Skin of body (tissue), 2 donors: ENCODE measurements around the gene RNF168. TPM values are rescaled to one million over a fixed set of nuclear protein-coding genes. Genes with fewer than 3 reads are reported as not detected.
"Not testable (repeated sequence)": the region's sequence is repeated elsewhere in the genome, so short reads cannot be mapped to it uniquely, and the experiment has no call there.

ENCODE experiments used
- DNase-seq: peaks from one replicate; lab custom pipeline; 2025; lab: John Stamatoyannopoulos, UW
- total RNA-seq: library from RNA; depleted of rRNA; stranded (reverse); fragments of >200 nt; gene quantifications from one replicate; pipeline ENCODE4 v1.2.3, GENCODE V29; 2014

Gene RNF168
- total RNA-seq, 1 donor from 2014 or later, result 18.2 TPM

DNA sequence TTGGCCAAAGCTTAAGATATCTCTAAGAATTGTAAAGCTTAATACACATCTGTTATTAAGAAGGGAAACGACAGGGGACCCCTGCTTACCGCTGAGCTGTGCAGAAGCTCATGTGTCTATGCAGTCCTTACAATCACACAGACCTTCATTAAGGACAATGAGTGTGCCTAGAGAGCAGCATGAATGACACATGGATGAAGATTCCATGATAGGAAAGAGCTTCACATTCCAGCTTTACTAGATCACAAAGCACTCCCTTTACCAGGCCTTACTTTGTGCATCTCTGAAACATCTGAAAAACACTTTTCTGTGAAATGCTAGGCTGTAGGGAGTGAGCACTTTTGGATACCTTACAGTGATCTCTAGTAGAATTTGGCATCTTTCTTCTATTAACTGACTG, 32.0 kb downstream of the RNF168 start:
- no peak for DNase-seq

DNA sequence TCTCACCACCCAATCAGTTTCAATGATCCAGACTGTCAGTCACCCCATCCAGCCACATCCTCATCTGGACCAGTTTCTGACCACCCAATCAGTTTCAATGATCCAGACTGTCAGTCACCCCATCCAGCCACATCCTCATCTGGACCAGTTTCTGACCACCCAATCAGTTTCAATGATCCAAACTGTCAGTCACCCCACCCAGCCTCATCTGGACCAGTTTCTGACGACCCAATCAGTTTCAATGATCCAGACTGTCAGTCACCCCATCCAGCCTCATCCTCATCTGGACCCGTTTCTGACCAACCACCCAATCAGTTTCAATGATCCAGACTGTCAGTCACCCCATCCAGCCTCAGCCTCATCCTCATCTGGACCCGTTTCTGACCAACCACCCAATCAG, 33.4 kb downstream of the RNF168 start:
- not testable (repeated sequence) for DNase-seq

DNA sequence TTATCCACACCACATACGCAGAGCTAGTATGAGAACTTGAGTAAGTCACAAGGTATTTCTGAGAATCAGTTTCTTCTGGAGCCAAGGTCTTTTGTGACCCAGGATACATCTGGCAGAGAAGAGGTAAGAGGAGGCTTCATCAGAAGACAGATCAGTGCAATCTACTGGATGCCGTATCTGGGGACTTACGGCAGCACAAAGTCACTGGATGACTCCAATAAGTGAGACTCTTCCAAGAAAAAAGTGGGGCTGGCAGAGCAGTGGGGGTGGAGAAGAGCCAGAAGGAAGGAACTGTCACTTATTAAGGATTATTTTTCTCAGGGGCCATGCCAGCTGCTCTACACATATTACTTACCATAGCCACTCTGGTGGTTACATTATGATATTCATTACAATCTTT, 39.8 kb downstream of the RNF168 start:
- no peak for DNase-seq

DNA sequence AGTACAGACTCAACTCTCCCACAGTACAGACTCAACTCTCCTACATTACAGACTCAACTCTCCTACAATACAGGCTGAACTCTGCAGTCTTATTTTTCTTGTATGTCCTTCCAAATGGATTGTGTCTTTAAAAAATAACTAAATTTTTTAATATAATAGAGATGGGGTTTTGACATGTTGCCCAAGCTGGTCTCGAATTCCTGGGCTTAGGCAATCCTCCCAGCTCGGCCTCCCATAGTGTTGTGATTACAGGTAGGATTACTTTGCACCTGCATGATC, 40.2 kb downstream of the RNF168 start:
- no peak for DNase-seq

DNA sequence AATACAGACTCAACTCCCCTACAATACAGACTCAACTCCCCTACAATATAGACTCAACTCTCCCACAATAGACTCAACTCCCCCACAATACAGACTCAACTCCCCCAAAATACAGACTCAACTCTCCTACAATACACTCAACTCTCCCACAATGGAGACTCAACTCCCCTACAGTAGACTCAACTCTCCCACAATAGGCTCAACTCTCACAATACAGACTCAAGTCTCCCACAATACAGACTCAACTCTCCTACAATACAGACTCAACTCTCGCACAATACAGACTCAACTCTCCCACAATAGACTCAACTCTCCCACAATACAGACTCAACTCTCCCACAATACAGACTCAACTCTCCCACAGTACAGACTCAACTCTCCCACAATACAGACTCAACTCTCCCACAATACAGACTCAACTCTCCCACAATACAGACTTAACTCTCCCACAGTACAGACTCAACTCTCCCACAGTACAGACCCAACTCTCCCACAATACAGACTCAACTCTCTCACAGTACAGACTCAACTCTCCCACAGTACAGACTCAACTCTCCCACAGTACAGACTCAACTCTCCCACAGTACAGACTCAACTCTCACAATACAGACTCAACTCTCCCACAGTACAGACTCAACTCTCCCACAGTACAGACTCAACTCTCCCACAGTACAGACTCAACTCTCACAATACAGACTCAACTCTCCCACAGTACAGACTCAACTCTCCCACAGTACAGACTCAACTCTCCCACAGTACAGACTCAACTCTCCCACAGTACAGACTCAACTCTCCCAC, 40.7 kb downstream of the RNF168 start:
- not testable (repeated sequence) for DNase-seq

DNA sequence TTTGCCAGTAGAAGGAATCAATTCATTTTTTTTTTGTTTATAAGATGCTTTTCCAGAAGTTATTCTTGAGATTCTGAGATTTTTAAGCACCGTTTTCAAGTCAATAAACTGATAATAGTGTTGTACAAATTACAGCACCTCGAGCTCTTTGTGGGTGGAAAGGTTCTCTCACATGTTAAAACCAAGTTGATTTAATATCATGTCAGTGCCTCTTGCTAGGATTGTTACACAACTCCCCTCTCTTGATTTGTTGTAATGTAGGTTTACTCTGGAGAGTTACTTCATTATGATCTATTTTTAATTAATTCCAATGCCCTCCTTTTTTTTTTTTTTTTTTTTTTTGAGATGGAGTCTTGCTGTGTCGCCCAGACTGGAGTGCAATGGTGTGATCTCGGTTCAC, 45.5 kb downstream of the RNF168 start:
- no peak for DNase-seq

DNA sequence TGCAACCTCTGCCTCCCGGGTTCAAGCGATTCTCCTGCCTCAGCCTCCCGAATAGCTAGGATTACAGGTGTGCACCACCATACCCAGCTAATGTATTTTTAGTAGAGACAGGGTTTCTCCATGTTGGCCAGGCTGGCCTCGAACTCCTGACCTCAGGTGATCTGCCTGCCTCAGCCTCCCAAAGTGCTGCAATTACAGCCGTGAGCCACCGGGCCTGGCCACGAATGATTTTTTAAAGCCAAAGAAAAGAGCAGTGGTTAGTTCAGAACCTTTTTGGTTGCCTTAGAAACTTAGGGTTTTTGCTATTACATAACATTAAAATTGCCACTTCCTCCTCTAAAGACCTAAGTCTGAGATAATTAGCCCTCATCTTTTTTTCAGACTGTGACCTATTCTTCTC, 46.1 kb downstream of the RNF168 start:
- not testable (repeated sequence) for DNase-seq

DNA sequence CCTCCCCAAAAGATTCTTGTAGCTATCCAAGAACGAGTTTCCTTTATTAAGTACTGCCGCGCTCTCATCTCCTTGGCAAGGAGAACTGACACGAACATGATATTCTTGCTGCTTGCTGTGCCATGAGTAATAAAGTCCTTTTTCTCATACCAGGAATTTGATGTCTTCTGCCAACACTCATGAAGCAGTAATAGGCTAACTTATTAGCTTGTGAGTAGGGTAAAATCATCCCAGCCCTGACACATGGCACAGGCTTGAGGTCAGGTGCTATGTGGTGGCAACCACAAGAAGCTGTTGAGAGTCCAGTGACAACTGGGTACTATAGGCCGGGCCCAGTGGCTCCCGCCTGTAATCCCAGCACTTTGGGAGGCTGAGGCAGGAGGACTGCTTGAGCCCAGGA, 48.6 kb downstream of the RNF168 start:
- no peak for DNase-seq

DNA sequence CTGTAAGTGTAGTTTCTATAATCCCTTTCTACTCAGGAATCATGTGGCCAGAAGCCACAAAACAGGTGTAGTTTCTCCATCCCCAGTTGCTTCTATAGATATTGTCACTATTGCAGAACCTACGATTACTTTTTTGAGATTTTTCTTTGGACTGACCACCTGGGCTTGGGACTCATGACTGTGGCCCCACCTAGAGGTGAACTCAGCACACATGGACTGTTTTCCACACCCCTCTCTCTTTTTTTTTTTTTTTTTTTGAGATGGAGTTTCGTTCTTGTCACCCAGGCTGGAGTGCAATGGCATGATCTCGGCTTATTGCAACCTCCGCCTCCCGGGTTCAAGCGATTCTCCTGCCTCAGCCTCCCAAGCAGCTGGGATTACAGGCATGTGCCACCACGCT, 58.2 kb downstream of the RNF168 start:
- DNase-seq, result not testable (repeated sequence)

DNA sequence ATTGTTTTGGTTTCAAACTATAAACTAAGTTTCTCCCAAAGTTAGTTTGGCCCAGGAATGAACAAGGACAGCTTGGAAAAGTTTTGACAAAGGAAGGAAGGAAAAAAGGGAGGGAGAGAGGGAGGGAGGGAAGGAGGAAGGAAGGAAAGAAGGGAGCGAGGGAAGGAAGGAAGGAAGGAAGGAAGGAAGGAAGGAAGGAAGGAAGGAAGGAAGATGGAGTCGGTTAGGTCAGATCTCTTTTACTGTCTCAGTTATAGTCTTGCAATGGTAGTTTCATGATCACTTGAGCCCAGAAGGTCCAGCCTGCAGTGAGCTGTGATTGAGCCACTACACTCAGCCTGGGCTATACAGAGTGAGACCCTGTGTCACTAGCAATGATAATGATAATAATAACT, 59.1 kb downstream of the RNF168 start:
- no peak for DNase-seq

DNA sequence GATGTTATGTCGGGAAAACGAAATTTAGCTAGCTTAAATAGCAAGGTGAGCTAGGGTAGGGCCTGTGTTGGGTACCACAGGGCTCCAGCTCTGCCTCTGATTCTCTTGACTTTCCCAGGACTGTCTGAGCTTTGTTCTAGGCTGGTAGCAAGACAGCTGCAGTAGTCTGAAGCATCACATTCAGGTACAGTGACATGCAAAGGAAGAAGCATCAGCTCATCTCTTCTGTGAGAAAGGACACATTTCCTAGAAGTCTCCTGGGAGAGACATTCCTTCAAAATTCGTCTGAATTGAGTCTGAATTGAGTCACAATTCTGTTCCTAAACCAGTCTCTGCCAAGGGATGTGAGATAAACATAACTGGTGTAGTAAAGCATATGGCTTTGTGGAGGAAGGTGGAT, 62.9 kb downstream of the RNF168 start:
- DNase-seq, result no peak

DNA sequence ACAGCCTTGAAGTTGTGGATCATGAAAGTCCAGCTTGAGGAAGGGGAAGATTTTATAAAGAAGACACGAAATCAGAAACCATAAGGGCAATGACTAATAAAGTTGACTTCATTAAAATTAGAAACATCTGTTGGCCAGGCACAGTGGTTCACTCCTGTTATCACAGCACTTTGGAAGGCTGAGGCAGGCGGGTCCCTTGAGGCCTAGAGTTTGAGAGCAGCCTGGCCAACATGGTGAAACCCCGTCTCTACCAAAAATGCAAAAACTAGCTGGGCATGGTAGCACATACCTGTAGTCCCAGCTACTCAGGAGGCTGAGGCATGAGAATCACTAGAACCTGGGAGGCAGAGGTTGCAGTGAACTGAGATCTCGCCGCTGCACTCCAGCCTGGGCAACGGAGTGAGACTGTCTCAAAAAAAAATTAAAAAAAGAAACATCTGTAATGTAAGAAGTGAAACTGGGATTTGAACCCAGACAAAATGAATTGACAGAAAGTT, 63.5 kb downstream of the RNF168 start:
- DNase-seq, result no peak

DNA sequence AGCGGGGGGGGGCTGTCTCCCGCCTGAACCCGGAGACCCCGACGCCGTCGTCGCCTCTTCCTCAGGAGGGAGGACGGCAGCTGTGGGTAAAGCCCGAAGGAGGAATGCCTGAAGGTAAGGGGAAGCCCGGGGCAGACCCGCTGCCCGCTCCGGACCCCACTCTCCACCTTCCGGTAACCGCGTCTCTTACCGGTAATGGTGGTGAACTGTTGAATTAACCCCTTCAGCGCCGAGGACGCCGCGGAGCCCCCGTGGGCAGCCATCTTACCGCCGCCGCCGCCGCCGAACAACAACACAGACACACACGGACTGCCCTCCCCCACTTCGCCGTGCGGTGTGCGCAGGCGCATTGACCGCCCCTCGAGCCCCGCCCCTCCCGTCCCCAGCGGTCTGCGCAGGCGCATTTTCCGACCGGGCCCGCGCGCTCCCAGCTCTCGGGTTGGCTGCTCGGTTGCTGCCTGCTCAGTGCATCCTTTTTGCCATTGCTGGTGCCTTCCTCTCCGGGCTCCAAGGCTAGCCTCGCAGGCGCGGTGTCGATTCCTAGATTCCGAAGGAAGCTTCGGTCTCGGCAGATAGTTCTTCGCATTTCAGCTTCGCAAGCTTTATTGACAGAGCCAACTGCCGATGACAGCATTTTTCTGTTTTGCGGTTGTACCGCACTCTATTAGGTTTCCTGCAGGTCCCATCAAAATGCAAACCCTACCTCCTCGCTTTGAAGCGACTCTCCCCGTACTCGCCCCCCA, 71.3 kb downstream of the RNF168 start, which contains the start of gene UBXN7:
UBXN7 (minus strand) TSS at position 291 of the 743 bp plus-strand sequence; CDS start at position 263, 28 bp downstream.
- peak; percentile 92 for DNase-seq

DNA sequence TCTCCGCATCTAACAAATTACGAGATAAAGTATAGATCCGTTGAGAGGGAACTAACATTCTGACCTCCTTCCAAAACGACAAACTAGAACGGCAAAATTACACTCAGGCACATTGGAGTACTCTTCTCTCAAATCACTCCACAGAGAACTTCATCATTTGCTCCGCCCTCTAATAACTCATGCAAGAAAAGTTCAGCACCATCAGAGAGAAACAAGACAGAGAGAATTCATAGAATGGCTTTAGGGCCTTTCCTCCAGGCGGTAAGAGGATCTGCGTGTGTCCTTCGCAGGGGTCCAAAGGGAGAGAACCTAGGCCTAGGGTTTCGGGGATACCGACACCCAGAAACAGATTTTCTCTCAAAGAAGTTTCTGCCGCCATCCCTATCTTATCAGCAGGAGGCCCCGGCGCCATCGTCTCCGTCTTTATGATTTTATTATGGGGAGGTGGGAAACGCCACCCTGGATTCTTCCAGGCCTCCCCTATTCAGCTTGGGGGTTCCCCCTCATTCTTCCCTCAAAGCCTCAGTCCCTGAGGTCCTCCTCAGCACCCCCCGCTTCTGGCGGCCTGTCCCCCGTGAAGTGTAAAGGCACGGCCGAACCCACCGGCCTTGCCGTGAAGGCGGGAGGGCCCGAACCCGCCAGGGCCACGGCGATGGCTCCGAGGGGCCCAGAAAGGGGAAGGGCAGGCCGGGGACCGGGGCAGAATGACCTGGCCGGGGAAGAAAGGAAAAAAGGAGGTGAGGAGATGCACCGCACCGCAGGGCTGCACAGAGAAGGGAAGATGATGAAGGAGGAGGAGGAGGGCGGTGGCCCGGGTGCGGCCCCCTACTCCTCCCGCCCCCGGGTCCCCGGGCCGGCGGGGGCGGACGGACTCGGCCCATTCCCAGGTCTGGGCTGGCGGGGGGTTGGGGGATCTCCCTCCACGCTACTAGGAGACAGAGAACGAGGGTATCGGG, 72.1 kb downstream of the RNF168 start:
- DNase-seq, result peak; percentile 67

DNA sequence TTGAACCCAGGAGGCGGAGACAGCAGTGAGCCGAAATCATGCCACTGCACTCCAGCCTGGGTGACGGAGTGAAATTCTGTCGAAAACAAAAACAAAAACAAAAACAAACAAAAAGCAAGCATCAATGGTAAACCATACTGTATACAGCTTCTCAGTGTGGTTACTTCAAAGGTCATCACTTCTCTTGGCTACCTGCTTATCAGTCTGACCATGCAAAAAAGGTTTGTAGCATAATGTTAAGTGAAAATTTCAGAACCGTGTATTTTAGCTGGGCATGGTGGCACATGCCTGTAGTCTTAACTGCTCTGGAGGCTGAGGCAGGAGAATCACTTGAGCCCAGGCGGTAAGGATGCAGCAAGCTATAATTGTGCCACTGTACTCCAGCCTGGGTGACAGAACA, 75.5 kb downstream of the RNF168 start:
- no peak for DNase-seq

DNA sequence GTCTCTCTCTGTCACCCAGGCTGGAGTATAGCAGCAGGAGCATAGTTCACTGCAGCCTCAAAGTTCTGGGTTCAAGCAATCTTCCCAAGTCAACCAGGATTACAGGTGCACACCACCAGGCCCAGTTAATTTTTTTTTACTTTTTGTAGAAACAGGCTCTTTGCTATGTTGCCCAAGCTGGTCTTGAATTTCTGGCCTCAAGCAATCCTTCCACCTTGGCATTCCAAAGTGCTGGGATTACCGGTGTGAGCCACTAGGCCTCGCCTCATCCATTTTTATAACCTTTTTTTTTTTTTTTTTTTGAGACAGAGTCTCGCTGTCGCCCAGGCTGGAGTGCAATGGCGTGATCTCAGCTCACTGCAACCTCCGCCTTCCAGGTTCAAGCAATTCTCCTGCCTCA, 79.1 kb downstream of the RNF168 start:
- DNase-seq, result not testable (repeated sequence)

DNA sequence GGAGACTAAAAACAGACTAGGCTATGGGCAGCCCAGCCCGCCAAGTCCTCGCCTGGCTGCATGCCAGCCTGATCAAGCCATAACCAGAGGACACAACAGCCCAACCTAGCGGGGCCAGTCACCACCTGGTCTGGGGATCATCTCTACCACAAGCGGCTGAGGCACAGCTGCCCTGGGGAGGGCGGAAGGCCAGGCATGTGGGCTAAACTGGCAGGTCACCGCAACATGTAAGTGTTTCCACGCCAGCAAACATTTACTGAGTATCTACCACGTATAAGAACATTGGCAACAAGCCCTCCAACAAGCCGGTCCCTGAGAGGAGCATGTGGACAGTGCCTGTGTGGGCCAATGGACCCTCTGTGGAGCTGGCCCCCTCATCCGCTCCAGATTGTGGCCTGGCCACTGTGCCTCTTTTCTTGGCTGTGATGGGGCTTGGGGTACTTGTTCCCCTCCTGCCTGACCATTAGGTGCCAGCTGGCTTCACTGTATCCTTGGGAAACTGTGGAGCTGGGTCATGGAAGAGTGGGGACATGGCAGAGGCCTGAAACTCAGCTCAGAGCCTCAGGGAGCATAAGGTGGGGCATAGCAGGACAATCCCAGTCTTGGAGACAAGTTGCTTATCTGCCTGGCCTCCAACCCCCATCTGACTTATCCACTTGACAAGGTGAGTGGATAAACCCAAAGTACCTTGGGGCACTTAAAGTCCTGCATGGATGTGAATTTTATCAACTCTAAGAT, 80.4 kb downstream of the RNF168 start:
- DNase-seq, result no peak

DNA sequence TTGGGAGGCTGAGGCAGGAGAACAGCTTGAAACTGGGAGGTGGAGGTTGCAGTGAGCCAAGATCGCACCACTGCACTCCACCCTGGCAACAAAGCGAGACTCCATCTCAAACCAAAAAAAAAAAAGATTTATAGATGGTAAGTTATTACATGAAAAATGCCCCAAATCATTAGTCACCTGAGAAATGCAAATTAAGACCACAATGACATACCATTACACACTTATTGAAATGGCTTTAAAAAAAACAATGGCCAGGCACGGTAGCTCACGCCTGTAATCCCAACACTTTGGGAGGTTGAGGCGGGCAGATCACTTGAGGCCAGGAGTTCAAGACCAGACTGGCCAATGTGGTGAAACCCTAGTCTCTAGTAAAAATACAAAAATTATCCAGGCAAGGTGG, 81.9 kb downstream of the RNF168 start:
- DNase-seq, result not testable (repeated sequence)

DNA sequence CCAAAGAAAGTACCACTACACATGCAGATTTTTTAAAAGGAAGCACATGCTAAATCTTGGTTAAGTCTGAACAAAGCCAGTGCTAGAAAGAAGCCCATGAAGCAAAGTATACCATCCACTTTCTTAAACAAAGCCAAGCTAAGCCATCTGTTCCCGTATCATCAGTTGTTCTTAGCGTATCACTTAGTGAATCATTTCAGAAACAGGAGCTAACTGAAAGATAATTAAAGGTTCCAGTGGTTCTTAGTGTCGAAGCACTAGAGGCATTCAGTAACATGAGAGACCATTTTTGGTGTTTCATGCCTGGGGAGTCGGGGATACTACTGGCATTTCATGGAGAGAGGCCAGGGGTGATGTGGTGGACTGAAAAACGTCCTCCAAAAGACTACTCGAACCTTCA, 84.2 kb downstream of the RNF168 start:
- DNase-seq, result no peak
